Glomerular visceral epithelial cell (primary cell): ENCODE results near the gene PCGF2.
A peak's percentile ranks its signal among the peaks of the same experiment; 100 is the strongest.

Source experiments
- DNase-seq: peaks from one replicate; pipeline ENCODE4 v3.0.0-alpha.2; 2016; ENCODE audit errors: extremely low spot score

Gene PCGF2

DNA sequence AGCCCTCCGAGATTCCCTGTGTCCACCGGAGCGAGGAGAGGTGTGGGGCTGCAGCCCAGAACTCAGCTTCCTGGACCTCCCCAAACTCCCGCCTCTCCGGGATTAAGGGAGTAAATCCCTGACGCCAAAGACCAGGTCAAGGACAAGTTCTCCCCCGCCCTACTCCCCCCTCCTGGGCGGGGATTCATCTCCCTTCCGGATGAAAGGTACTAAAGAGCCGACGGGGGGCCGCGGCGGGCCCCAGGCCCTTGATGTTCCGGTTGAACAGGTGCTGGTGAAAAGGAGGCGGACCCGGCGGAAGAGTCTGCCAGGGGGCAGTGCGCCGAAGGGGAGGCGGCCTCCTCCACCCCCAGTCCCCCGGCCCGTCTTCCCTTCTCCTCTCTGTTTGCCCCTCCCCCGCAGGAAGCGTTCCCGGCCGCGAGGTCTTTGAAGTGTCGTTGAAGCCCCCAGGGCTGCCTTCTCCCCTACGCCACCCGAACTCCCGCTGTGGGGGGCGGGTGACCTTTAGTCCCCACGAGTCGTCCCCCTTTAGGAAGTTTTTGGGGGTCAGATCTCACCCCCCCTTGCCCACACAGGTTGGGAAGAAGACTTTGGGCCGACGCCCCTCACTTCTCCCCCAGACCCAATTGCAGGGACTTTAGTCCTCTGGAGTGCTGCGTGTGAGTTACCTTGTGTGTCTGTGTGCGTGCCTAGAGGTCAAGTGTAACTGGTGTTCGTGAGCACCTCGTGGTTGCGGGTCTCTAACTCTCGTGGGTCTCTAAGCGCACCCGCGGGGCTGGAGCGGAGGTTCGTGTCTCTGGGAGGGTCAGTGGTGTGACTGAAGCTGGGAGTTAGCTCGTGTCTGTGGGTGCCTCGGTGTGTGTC is 44.2 kb downstream of the PCGF2 start:
- peak; percentile 84 for DNase-seq

DNA sequence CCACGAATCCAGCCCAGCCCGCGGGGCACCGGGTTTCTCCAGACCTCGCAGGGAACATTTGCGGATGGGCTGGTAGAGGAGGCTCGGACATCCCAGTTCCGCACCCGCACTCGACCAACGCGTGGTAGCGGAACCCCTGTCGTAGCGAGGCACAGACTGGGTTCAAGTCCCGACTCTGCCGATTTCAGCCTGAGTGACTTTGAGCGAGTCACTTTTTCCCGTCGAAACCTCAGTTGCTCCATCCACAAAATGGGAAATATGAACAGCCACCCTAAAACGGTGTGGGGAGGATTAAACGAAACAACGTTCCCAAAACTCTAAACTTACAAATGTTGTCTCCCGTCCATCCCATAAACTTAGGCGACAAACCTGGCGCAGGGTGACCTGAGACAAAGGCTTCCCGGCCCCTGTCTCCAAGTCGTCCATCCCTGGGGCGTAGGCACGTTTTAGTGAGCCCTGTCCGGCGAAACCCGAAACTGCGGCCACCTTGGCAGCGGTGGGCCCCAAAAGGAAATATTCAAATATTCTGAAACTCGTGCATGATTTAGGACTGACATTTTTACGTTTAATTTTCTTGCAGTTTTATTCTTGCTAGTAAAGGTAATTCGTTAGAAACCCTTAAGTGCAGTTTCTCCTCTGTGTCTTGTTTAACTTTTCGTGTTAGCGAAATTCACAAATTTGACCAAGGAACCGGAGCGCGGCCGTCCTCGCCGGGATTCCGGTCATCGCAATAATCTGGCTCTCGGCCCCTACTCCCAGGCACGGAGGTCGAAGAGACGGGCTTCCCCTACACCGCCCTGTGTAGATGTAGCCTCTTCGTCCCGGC is 45.0 kb downstream of the PCGF2 start:
- no peak for DNase-seq

DNA sequence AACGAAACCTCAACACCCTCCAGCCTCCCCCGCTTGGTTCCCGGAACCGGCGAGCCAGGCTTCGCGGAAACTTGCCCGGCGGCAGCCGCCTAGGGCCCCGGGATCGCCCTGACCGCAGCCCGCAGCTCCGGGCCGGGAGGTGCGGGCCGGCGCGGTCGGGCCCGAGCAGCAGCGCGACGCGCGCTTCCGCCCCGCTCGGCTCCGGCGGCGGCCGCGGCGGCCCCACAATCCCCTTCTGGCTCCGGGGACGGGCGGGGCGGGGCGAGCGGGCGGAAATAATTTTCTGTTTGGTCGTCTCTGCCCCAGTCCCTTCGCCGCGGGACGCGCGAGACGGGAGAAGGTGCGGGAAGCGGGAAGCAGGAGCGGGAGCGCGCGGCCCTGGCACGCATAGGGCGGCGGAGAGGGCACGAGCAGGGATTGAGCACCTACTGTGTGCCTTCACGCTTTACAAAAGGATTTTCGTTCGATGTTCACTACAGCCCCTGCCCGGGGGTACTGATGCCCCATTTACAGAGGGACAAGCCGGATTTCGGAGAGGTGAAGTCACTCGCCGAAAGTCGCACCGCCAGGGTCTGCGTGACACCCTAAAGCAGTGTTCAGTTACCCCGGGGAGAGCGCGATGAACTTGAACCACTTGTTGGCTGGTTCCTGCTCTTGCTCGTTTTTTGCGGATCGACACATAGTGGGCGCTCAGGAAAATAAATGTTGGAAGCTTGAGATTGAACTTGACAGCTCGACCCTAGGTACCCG is 45.8 kb downstream of the PCGF2 start:
- peak; percentile 85 for DNase-seq

DNA sequence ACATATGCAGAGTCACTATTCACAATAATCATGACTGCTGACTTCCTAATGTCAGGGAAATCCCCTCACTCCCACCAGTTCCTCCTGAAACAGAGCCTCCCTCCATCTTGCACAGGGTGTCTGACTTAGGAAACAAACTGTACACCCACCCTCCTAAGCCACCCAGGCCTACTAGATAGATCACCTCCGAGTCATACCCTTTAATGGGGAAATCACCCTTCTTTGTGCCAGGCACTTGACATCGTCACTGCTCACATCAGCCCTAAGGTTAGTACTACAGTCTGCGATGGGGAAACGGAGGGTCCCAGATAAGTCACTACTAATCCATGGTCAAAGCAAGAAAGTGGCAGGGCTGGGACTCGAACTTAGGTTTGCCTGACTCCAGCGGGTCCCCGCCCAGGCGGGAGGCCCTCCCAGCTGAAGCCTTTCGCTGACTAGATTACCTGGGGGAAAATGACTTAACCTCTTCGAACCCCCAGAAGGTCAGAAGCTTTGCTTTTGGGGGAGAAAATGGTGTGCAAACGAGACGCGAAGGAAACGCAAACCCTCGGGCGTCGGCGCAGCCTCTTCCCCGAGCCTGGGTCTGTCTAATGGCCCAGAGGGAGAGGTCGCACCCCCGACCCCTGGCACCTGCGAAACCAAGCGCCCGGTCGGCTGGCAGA is 46.5 kb downstream of the PCGF2 start:
- peak; percentile 35 for DNase-seq

DNA sequence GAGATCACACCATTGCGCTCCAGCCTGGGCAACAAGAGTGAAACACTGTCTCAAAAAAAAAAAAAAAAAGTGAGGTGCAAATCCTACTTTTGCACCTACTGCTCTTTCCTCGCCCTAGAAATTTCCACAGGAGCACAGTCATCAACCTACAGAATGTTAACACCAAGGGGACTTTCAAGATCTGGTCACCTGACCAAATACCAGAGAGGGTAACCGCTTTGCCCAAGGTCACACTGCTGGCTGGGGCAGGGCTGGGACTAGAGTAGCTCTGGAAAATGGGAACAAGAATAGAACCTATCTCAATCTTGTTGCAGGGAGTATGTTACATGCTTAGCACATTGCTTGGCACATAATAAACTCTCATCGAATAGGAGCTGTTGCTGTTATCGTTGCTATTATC is 49.4 kb downstream of the PCGF2 start:
- DNase-seq: no peak

DNA sequence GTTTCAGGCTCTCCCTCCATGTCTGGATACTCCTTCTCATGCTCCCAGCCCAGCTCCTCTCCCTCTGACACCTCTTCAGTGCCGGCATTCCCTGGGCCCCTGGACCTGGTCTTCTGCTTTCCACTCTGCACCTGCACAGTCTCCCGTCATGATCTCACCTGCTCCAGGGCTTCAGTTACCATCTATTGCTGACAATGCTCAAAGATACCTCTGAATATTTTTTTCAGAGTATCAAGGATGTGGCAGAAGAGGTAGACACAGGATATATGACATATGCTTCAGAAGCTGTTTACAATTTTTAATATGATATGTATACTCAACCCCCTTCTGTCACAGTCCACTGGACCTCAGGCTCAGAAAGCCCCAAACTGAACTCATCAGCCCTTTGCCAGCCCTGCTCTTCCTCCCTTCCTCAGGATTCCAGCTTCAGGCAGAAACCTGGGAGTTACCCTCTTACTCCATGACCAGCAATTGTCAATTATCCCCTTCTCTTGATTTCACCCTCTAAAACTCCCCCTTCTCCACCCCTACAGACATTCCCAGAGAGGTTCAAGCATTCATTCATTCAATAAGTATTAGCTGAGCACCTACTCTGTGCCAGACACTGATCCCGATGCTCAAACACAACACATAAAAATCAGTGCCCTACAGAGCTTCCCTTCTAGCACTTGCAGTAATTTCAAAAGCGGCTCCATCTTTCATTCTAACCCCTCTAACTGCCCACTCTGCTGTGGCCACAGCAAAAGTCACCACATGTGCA is 50.9 kb downstream of the PCGF2 start:
- no peak for DNase-seq

DNA sequence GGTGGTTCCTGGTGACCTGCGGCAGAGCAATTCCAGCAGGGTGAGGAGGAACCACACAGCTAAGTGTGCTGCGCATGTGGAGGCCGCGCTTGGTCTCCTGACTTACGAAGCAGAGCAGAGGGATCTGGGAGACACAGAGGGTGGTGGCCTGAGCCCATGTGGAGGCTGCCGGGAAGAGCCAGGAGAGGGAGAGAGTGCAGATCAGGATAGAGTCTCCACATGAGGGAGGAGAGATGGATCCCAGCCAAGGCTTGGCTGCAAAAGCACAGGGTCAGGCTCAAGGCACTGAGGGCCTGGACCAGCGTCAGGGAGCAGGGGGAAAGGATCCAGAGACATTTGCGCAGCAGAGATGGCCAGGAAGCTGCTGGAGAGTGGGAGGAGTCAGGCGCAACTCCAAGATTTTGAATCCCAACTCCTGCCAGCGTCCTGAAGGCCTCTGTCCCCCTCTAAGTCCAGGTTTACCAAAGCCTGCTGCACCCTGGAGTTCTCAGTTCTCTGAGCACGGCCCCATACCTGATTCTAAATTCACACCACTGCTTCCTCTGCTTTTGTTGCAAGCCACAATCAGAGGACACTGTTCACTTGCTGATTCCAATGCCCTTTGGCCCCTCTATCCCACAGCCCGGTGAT is 54.3 kb downstream of the PCGF2 start:
- DNase-seq: no peak

DNA sequence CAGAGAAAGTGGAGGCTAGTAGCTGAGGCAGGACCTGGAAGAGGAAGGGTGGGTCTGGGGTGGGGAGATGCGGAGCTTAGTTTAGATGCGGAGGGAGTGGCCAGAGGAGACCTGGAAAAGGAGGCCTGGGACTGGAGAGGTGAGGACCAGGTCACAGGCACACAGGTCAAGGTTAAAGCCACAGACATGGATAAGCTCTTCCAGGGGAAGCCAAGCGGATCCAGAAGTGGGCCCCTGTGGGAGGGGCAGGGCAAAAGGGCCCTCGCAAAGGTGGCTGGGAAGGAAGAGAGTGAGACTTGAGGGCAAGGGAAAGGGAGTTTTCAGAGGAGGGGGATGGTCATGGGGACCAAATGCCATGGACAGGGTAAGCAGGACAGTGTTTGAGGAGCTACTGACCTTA is 57.0 kb downstream of the PCGF2 start:
- no peak for DNase-seq

DNA sequence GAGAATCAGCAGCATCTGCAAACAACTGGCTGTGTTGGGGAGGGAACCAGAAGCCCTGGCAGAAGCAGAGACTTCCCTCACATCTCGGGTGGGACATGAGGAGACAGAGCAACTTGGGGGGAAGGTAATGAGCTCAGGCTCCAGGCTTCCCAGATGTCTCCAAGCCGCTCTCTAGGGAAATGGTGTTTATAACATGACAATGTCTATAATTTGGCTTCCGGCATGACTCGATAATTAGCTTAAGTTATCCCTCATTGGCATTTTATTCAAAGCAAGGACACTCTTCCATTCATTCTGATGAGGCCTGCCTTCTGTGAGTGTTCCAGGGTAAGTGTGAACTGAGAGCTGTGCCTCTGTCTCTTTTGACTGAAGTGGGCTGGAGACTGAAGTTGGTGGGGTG is 57.8 kb downstream of the PCGF2 start:
- DNase-seq: no peak

DNA sequence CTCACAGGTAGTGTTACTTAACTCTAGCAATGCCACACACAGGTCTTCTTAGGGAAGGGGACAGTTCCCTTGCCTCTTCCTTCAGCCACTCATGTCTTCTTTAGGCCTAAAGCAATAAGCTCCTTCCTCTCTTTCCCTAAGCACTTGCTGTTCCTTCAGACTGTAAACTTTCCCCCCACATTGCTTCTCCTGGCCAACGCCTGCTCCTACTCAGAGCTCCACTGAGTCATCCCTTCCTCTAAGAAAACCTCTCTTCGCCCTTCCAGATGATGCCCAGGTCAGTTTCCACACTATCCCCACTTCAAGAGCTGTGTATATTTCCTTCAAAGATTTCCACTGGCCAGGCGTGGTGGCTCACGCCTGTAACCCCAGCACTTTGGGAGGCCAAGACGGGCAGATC is 60.9 kb downstream of the PCGF2 start:
- DNase-seq: no peak

DNA sequence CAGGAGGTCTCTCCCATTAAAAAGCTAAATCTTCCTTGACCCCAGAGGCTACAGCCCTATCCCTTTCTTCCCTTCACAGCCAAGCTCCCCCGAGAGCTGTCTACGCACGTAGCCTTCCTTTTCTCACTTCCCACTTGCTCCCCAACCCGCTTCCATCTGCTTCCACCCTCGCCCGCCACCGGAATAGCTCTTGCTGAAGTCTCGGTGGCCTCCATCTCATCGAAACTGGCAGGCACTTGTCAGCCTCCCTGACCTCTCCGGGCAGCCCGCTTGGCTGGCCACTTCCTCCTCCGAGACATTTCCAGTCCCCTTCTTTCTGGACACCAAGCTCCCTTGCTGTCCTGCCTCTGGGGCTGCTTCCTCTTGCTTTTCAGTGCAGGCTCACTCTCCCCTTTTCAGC is 62.6 kb downstream of the PCGF2 start:
- no peak for DNase-seq
